ENCODE data around the gene PXT1. TPM values are rescaled to one million over a fixed set of nuclear protein-coding genes. Genes with fewer than 3 reads are reported as not detected.
A peak's percentile ranks its signal among the peaks of the same experiment; 100 is the strongest.
"Not testable (repeated sequence)": the region's sequence is repeated elsewhere in the genome, so short reads cannot be mapped to it uniquely, and the experiment has no call there.

The PXT1 gene
- total RNA-seq, 1 experiment from 2014 or later: 0.06 TPM

DNA sequence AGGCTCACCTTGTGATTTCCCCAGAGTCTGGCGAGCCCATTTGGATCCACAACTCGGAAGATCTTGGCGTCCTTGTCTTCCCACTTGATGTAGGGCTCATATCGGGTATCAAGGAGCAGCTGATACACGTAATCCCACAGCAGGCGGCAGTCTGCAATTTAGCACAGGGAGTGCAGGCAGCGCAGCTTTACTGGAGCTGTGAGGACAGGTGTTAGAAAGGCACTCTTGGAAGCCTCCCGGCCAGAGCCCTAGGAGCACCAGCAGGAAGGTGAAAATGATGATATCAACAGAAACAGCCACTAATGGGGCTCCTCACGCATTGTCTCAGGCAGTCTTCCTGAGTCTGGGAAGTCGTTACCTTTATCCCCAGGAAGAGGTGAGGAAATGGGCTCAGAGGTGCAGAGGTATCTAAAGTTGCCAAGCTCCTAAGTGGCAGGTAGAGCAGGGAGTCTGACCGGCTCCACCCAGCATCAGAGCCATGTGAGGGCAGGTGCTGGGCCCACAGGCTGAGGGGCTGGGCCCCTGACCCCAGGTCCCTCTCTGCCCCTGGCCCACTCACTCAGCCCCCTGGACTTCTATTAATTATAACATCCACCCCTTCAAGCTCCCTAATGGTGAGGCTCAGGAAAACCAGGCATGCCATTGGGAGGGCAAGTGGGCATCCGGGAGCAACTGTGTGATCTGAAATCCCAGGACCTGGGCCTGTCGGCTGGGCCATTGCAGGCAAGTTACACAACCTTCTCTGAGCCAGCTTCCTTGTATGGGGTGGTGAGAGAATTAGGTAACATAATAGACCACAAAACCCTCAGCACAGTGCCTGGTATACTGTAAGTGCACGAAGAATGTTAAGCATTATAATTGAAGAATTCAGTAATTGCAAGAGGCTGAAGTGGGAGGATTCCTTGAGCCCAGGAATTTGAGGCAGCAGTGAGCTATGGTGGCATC is 73.5 kb downstream of the PXT1 start:
- peak; percentile 56 for DNase-seq (ENCODE audit: low read depth)

DNA sequence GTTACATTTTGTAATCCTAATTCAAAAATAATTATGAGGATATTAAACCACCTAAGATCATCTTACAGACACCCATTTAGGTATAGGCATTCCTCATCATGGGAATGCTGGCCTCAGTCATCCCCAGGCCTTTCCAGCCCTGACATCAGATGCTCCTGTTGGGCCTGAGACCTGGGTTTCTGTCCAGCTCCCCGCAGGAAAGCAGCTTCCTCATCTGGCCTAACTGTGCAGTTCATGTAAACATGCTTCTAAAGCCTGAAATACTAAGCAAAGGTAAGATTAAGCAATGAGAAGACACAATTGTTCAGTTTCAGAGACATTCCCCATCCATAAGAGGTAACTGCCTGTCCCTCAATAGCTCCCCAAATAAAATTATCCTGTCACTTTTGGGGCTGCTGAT is 74.2 kb downstream of the PXT1 start:
- no peak for DNase-seq (ENCODE audit: low read depth)

DNA sequence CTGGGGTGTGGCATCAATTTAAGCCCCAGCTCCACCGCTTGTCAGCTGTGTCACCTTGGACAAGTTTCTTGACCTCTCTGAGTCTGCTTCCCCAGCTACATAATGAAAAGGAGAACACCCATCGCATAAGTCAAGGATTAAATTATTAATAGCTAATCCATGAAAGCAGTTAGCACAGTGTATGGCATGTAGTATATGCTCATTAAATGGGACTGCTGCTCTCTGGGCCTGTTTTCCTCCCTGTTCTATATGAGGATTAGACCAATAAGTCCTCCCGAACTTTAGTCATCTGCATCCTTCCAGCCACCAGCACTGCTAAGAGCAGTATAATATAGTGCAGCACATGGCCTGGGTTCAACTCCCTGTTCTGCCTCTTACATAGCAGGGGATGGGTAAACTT is 74.9 kb downstream of the PXT1 start:
- DNase-seq (ENCODE audit: low read depth): no peak

GRCh38 chr6:36364669-36365479 is 77.8 kb downstream of the PXT1 start:
- DNase-seq (ENCODE audit: low read depth): no peak

GRCh38 chr6:36364061-36364635 is 78.5 kb downstream of the PXT1 start:
- DNase-seq (ENCODE audit: low read depth): not testable (repeated sequence)

DNA sequence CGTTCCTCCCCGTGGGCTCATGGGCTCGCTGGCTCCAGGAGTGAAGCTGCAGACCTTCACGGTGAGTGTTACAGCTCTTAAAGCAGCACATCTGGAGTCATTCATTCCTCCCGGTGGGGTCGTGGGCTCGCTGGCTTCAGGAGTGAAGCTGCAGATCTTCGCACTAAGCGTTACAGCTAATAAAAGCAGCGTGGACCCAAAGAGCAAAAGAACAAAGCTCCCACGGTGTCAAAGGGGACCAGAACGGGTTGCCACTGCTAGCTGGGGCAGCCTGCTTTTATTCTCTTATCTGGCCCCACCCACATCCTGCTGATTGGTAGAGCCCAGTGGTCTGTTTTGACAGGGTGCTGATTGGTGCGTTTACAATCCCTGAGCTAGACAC is 79.3 kb downstream of the PXT1 start:
- not testable (repeated sequence) for DNase-seq (ENCODE audit: low read depth)

GRCh38 chr6:36362551-36363370 is 79.9 kb downstream of the PXT1 start:
- DNase-seq (ENCODE audit: low read depth): no peak

- DNase-seq (ENCODE audit: low read depth): no peak
Observed at GRCh38 chr6:36361071-36361470, 81.6 kb downstream of the PXT1 start.

- DNase-seq (ENCODE audit: low read depth): peak; percentile 70
Observed at GRCh38 chr6:36360241-36361054, 82.2 kb downstream of the PXT1 start.

GRCh38 chr6:36358226-36358915 is 84.3 kb downstream of the PXT1 start:
- peak; percentile 37 for DNase-seq (ENCODE audit: low read depth)

DNA sequence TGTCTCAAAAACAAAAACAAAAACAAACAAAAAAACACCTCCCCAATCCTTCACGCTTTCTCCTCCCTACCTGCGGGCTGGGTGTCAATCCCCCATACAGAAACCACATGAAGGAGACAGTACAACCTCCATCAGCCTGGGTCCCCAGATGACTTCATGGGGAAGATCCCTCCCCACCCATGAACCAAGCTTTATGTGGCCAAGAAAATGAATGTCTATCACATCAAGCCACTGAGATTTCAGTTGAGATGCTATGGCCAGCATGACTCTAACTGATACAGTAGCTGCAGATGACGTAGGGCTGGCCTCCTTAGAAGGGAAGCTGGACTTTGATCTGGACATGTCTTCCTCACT is 84.8 kb downstream of the PXT1 start:
- no peak for DNase-seq (ENCODE audit: low read depth)

- no peak for DNase-seq (ENCODE audit: low read depth)
Observed at GRCh38 chr6:36355819-36356218, 86.8 kb downstream of the PXT1 start.

DNA sequence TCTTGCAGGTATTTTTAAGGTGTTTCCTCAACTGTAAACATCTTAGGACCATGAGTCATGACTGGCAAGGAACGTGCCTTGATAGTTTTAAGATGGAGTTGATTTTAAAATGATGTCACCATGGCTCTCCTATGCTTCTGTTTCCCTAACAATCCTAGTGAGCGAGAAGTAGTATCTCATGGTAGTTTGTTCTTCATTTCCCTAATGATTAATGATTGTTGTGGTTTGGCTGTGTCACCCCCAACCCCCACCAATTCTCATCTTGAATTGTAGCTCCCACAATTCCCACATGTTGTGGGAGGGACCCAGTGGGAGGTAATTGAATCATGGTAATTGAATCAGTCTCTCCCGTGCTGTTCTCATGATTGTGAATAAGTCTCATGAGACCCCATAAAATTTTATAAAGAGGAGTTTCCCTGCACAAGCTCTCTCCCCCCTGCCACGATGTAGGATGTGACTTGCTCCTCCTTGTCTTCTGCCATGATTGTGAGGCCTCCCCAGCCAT is 89.2 kb downstream of the PXT1 start:
- DNase-seq (ENCODE audit: low read depth): no peak

- DNase-seq (ENCODE audit: low read depth): no peak
Observed at GRCh38 chr6:36352477-36353157, 90.0 kb downstream of the PXT1 start.

DNA sequence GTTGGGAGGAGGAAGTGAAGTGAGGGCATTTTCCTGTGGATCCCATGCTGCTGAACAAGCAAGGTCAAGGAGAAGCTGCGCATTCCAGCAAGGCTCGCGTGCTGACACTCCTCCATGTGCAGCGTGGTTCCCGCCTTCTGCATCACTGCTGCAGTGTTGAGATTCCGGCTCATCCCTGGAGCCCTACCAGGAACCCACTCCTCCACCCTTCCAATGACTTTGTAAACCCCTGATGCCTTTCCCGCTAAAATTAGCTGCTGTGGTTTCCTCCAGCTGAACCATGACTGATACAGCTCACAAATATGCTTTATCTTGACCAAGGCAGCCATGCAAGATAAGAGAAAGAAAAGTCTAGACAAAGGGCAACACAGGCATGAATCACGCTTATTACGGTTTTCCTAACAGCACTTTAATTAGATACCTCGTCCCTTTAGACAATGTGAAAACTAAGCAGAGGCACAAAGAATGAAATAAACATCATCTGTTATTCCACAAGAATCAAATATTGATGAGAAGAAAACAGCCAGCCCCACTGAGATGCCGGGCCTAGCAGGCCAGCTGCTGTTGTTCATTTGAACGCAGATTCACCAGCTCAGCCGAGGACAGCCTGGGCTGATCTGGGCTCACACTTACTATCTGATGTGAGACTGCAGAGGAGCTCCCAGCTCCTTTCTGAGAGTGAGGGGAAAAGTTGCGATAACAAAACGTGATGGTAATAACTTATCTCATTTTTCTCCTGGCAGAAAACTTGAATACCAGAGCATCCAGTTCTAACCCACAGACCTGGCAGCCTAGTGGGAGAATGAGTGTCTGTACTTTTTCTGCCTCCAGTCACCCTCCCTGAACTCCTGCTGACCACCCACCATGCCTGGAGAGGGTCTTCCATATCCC is 91.7 kb downstream of the PXT1 start:
- peak; percentile 46 for DNase-seq (ENCODE audit: low read depth)

DNA sequence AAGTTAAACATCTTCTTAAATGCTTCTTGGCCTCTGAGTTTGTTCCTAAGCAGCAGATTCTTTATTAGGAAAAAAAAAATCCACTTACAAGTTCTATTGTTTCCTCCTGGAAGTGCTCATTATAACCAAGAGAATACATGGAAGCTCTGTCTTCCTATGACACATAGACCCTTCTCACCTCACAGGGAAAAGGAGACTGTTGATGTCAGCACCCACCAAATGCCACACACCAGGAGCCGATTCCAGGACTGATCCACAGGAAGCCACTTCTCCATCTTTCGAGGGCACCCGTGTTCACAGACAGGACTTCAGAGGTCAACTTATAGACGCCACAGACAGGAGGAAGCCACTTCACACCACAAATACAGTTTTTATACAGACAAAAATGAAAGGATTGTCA is 92.6 kb downstream of the PXT1 start:
- no peak for DNase-seq (ENCODE audit: low read depth)

DNA sequence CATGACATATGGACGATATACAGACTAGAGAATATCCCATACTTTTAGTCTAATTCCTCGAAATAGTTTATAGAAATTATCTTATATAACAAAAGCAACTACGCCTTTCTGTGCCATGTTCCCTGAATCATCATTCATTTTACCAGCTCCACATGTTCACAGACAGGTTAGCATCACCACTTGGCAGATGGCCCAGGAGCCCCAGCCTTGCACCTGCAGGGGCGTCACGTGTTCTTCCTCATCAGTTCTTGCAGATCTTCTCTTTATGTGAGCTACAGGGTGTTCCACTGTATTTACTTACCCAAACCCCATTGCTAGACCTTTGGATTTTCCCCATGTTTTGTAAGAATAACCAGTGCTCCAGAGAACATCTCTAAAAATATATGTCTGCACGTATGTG is 93.4 kb downstream of the PXT1 start:
- DNase-seq (ENCODE audit: low read depth): no peak

DNA sequence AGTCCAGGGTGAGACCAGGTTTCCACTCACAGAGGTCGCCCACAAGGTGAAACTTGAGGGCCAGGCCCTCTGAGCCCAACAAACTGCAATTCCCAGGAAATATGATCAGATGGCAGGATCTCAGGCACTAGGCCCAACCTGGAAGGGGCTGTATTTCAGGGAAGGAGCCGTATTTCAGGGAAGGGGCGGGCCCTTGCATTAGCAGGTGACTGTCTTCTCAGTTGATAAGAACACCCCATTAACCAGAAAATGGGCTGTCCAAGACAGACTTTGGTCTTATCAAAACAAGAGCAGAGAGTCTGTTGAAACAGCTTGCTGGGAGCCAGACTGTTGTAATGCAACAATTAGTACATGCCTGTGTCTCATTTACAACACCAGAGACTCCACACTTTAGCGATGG is 95.0 kb downstream of the PXT1 start:
- DNase-seq (ENCODE audit: low read depth): no peak

All from LHCN-M2 (cell line).